ENCODE measurements around the gene FAM3B.

The FAM3B gene

DNA sequence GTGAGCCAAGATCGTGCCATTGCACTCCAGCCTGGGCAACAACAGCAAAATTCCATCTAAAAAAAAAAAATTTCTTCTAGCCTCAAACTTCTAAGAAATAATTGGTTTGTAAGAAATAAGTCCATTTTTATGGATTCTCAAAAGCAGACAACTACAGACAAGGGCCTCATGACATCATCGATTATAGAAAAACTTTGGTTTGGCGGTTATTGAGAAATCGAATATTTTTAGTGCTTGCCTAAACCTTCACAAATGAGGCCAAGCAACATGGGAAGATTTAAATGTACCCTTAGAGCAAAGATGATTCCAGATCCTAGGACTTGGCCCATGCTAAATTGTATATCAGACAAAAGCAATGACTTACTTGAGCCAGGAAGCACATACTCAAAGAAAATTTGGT lies 81.7 kb downstream of the FAM3B start:
- DNase-seq (ENCODE audit: low read depth), result no peak

GRCh38 chr21:41398831-41399230 lies 82.2 kb downstream of the FAM3B start:
- no peak for DNase-seq (ENCODE audit: low read depth)

- DNase-seq (ENCODE audit: low read depth), result no peak
Observed at GRCh38 chr21:41399246-41399800, 82.7 kb downstream of the FAM3B start.

- DNase-seq (ENCODE audit: low read depth), result no peak
Observed at GRCh38 chr21:41402231-41402630, 85.6 kb downstream of the FAM3B start.

GRCh38 chr21:41402796-41403195 lies 86.2 kb downstream of the FAM3B start:
- no peak for DNase-seq (ENCODE audit: low read depth)

DNA sequence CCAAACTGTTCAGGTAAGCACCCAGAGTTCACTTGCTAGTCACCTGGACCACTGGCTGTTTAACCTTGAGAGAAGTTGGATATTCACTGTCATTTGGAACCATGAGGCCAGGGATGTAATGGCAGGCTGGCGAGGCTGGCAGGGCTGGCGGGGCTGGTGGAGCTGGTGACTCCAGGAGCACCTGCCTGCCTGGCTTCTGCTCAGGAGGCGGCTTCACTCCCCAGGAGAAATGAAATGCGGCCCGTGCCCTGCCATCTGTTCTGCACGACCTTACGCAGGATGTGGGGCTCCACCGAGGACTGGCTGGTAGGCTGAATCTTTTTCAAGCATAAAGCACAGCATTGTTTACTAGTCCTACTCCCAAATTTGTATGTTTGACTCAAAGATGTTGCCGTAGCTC lies 86.7 kb downstream of the FAM3B start:
- no peak for DNase-seq (ENCODE audit: low read depth)

DNA sequence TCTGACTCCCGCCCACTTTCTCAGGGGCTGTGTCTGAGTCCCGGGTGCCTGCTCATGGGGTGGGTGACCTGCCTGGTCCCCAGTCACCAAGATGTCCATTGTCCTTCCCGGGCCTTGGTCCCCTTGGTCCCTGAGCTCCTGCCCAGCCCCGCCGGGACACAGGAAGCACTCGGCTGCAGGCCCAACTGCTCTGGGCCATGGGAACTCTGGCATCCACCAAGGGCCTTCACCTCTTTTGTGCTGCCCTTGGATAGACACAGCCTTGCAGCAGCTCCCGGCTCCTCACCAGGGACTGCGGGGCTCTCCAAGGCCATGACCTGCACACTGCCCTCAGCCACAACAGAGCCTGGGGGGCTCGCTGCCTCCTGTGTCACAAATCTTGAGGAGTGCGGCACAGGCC lies 87.4 kb downstream of the FAM3B start:
- DNase-seq (ENCODE audit: low read depth), result no peak

GRCh38 chr21:41405321-41405720 lies 88.7 kb downstream of the FAM3B start:
- no peak for DNase-seq (ENCODE audit: low read depth)

DNA sequence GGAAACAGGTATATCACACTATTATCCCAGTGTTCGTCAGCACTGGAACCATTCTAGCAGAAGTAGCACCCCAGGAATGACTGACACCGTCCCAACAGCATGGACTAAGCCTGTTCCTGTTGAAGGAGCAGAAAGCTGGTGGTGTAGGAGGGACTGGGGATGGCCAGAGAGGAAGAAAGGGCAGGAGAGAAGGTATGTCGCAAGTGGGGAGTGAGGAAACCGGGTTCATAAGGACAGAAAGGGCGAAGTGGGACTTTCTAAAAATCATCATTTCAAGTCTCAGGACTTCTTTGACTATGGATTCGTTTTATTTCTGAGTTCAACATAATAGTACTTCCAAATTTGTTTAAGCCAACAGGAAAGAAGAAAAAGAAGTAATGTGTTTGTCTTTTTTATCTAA lies 89.7 kb downstream of the FAM3B start:
- no peak for DNase-seq (ENCODE audit: low read depth)

Measured in activated gamma-delta T cell treated with anti-CD3 and anti-CD28 coated beads, Interleukin-2, amount 50 U/mL, for 16 hours (primary cell).